HuH-7 (cell line): ENCODE measurements around the gene SLX9.
A peak's percentile ranks its signal among the peaks of the same experiment; 100 is the strongest.

Source experiments
- DNase-seq: peaks from one replicate; pipeline ENCODE4 v3.0.0; 2011; ENCODE audit warnings: low spot score

The SLX9 gene, protein sequence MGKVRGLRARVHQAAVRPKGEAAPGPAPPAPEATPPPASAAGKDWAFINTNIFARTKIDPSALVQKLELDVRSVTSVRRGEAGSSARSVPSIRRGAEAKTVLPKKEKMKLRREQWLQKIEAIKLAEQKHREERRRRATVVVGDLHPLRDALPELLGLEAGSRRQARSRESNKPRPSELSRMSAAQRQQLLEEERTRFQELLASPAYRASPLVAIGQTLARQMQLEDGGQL

DNA sequence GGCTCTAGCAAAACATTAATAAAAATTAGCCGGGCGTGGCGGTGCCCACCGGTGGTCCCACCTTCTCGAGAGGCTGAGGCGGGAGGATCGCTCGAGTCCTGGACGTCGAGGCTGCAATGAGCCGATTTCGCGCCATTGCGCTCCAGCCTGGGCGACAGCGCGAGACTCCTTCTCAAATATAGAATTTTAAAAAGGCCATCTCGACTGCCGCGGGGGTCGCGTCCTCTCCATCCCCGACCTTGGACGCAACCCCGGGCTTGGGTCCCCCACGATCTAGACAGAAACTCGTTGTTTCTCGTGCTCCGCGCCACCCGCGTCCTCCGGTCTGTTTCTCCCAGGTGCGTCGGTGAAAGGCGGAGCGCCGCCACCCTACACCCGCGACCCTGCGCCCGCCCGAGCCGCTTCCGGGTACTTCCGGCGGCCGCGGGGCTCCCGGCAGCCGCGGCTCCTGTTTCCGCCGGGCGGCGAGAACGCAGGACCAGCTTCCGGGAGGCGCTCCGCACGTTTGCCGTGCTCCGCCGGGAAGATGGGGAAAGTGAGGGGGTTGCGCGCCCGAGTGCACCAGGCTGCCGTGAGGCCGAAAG lies at the start of gene SLX9:
Gene SLX9 (plus strand): TSS at position 498 of the 584 bp plus-strand sequence. CDS start 29 bp downstream, at position 527.
- DNase-seq, result peak; percentile 89

DNA sequence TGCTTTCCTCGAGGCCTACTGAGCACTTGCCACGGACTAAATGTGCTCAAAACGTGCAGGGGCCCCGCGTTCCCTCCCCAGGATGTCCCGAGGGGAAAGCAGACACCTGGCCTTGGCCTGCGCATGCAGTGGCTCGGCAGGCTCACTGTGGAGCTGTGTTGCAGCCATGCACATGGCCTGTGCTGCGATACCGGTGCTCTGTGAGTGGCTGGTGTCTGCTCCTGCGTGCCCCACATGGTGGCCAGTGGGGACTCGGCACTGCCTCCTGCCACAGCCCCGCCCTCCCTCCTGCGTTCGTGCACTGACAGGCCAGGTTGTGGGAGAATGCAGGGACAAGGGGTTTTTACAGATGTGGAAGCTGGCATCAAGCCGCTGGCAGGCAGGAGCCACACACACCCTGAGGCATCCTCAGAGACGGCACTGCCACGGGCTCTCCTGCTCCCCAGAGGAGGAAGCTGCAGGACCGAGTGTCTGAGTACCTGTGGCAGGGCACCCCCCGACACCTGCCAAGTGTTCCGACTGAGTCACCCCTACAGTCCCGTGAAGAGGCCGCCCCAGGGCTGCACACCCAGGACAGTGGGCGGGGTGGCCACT lies 49.4 kb upstream of the SLX9 start:
- DNase-seq, result no peak

DNA sequence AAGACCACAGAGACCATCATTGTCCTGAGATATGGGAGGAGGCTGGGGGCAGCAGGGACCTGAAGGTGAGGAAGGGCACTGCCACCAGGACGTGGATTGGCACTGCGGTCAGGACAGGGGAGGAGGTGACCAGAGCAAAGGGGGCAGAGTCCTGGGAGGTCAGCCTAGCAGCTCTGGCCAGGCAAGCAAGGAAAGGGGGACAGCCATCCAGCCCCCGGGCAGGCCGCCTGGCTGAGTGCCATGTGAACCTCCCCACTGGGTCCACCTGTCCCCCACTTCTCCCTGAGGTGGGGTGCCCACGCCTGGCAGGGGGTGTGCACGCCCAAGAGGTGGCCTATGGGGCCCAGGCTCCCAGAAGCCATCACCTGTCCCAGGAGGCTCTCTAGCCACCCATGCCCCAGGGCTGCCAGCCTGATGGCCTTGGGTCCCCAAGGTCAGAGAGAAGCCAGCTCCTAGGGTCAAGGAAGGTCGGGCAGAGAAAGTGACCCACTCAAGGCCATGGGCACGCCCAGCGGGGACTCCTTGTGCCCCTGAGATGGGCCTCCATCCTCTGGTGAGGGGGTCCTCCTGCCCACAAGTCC lies 48.8 kb upstream of the SLX9 start:
- no peak for DNase-seq

DNA sequence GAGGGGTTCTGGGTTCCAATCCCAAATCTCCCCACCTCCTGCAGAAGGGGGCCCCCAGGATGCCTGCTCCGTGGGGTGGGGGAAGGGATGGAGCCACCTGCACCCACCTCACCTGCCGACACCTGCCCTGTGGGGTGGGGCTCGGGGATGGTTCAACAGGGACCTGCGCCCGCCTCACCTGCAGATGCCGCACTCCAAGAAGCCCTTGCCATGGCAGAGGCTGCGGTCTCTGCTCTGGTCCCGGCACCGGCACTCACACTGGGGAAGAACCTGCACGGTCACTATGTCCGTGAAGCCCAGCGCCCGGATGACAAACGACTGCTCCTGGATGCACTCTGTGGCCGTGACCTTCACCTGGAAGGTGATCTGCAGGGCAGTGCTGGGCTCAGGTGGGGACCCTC lies 48.2 kb upstream of the SLX9 start:
- DNase-seq, result no peak

DNA sequence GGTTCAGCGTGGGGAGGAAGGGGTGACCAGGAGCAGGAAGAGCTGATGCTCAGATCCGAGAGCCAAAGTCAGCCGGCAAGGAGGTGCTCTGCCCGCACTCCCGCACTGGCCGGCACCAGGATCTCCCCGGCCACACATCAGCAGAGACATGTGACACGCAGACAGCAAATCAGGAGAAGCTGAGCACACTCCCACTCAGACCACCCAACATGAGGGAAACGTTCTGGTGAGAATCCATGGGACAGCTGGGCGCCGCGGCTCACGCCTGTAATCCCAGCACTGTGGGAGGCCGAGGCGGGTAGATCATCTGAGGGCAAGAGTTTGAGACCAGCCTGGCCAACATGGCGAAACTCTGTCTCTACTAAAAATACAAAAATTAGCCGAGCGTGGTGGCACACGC lies 47.7 kb upstream of the SLX9 start:
- no peak for DNase-seq

DNA sequence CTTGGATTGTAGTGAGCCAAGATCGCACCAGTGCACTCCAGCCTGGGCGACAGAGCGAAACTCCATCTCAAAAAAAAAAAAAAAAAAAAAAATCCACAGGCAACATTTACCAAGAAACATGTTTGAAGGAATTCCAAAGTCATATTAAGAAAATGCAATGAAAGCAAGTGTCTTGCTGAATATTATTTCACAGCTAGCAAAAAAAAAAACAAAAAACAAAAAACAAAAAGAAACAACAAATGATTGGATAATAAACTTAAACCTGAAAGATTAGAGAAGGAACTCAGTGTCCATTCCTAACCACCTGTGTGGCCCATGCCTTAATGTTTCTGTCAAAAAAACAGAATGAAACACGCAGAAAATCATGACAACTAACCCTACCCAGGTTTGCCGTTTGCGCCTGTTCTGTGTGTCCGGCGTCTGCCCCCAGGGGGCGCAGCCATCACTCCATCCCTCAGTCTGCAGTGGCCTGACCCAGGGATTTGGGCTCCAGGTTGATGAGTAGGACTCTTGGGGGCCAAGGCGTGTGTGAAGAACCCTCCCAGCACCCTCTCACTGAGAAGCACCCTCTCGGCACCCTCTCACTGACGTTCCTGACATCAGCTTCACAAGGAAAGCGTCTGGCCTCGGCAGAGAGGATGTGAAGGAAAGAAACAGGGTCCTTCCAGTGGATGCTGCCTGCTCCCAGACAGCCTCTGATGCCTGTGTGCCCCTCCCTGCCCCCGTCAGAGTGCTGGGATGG lies 47.1 kb upstream of the SLX9 start:
- DNase-seq, result peak; percentile 91

DNA sequence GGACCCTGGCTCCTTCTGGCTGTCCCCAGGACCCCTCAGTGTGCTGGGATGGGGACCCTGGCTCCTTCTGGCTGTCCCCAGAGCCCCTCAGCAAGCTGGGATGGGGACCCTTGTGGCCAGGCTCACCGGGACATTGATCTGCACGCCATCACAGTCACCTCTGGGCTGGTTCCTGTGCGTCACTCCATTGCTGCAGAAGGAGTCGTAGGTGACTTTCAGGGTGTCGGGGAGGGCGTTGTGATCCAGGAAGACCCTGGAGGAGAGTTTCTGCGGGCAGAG lies 46.6 kb upstream of the SLX9 start:
- DNase-seq, result no peak

DNA sequence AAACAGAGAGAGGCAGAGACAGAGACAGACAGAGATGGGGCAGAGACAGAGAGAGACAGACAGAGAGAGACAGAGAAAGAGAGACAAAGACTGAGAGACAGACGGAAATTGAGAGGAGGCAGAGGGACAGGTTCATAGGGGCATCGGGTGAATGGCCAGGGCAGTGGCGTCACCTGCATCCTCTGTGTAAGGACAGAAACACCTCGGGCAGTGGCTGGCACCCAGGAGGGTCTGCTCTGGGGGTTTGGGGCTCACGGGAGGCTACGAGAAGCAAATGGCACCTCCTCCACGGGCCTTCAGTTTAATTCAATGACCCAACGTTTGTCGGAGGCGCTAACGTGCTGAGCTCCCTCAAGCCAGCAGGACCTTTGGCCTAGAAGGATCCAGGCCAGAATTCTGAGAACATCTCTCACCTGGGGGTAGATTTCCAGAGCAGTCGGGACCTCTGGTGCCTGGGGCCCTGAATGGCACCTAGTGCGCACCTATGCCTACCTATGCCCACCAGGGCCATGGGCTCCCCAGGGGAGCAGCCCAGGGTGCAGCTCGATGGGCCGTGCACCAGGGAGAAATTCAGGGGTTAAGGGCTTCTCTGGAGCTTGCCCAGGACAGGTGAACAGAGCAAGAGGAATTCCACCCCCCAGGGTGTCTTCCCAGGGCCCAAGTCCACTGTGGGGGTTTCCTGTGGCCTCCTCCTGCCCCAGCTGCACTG lies 45.7 kb upstream of the SLX9 start:
- DNase-seq, result no peak

DNA sequence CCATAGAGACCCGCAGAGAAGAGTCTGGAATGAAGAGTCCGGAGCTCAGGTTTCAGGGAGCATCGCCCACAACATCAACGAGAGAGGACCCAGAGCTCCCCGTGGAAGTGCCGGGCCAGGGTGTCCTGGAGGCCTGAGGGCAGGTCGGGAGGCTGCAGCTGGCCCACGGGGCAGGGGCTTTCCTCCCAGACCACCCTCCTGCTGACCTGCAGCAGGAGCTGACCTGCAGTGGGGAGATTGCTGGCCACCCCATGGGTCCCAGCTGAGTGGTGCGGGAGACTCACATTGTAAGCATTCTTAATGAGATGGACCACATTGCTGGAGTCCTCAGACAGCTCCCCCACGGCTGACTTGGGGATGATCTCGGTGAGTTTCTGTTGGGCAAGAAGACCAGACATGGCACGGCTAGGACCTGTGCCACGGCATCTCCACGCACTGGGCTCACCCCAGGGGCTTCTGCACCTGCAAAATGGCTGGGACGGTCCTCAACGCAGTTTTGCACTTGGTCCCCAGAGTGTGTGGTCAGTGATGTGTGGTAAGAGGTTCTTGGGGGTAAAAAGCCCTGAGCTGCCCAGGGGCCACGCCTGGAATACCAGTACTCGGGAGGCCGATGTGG lies 45.0 kb upstream of the SLX9 start:
- no peak for DNase-seq

DNA sequence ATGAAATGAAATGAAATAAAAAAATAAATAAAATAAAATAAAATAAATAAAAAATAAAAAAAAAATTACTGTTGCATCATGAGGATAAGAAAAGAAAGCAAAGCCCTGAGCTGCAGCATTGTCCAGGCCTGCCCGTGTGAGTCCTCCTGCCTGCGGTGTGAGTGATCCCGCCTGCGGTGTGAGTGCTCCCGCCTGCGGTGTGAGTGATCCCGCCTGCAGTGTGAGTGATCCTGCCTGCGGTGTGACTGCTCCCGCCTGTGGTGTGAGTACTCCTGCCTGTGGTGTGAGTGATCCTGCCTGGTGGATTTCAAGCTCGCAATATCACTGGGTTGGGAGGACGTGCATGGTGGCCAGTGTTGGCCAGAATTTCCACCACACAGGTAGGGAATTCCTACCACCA lies 44.0 kb upstream of the SLX9 start:
- no peak for DNase-seq

DNA sequence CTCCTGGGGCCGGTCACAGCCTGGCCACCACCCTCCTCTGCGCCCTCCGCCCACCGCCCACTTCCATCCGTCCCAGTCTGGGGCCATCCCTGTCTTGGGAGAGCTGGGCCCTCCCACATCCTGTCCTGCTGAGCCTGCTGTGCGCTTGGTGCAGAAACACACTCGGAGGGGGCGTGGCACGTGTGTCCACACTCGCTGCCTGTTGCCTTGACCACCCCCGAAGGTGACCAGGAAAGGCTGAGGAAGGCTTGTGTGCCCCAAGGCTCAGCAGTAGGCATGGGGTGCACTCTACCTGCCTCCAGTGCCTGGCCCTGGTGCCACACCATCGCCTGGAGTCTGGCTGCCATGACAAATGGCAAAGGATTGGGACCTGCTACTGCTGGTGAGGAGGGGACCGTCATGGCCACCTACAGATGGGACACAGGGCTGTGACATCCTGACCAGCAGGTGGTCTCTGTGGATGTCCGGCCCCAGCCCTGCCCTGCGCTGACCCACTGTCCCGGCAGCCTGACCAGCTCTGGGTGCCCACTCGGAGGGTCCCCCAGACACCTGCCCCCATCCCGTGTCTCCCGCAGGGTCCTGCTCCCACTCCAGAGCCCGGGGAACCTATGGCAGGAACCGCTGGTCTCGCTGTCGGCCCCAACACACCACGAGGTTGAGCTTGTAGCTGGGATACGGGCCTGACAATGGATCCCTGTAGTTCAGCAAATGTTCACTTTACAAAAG lies 43.1 kb upstream of the SLX9 start:
- DNase-seq, result no peak

DNA sequence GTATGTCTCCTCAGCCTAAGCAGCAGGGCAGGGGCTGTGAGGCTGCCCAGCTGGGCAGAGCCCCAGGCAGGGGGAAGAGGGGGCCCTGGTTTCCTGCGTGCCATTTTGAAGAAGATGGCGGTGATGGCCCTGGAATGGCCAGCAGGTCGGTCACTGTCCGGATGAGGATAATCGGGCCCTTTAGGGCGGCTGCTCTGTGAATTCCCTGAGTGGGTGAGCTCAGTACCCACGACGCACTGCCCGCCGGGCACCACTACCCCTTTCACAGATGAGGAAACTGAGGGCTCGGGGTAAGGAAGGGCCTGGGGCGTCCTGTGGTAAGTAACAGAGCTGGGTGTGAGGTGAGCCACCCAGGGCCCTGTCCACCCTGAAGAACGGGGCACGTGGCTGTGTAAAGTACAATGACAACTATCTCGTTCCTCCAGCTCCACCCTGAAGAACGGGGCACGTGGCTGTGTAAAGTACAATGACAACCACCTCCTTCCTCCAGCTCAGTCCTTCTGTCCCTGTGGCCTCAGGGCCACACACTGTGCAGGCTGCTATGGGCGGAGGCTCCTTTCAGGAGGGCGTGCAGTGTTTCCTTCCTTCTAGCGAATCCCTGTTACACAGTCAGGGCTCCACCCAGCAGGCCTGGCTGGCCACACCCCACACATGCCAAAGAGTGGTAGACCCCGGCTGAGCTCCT lies 42.4 kb upstream of the SLX9 start:
- DNase-seq, result no peak

DNA sequence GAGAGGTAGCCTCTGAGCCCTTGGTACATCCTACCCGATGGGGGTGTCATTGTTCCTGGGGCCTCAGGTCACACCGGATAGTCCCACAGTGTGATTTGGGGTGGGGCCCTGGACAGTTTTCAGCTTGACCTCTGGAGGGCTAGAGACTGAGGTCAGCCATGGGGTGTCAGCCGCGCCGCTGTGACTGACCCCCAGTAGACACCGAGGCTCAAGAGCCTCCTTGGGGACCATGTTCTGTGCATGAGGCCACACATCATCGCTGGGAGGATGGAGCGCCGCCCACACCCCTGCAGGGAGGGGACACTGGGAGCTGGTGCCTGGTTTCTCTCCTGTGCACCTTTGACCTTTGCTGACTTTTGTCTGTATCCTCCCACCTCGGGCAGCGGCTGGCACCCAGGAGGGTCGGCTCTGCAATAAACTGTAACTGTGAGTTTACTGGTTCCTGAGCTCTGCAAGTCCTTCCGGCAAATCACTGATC lies 41.8 kb upstream of the SLX9 start:
- DNase-seq, result no peak

DNA sequence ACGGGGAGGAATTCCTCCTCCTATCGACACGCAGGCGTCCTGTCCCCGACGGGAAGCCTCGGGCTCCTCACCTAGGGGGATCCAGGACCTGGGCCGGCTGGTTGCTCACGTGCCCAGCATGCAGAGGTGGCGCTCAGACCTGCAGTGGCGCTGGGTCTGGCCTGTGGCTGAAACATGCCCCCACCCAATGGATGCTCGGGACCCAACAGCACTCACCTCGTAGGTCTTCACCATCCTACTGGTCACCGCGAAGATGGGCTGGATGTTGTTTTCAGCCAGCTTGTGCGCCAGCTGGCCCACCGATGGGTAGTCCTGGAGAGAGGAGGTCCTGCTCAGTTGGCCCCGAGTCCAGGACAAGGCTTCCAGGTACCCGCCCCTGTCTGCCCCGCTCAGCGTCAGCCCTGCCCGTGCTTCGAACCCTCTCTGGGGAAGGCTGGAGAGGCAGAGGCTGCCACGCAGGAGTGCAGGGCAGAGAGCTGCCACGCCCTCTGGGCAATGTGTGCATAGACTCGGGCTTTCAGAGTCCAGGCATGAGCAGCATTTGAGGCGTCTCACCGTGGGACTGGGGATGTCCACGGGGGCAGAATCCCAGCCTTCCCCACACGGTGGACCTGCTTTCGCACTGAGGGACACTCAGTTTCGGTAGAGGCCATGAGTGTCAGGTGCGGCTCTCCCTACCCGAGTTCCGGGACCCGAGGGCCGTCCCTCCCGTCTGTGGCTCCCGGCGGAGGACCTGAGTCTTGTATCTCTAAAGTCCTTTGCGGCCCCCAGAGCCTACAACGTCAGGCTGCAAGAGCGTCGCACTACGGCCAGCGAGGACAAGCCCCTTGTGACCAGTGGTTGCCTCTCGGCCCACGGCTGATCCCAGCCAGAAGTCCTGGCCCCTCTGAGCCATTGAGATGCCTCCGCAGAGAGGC lies 40.7 kb upstream of the SLX9 start:
- no peak for DNase-seq

DNA sequence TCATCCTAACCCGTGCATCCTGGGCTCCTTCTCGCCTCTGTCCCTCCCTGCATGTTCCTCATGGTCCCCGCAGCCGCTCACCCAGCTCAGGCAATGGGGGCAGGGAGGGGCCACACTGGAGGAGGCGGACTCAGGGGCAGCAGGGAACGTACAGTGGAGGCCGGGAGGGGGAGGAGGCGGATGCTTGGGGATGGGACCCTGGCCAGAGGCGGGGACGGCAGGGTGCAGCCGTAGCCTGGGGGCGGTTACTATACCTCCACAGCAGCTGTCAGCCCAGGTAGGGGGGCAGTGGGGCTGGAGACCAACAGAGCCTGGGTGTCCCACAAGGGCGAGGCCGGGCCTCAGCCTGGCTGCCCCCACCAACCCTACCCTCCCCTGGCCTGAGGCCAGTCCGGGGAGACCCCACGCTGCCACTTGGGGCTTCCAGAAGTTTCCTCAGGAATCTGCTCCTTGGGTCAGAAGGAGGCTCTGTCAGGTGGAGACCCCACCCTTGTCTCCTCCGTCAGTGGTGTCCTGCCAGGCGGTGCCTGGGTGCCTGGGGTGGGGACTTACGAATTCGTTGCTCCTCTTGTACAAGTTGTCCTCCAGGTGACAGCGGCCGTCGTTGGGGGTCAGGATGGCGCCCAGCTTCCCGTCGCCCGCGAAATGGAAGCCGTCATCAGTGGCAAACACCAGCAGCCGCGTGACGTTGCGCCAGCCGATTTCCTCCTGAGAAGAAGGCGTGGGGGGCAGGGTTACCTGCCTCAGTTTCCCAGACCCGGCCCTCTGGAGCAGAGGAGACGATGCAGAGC lies 39.9 kb upstream of the SLX9 start:
- DNase-seq, result no peak

DNA sequence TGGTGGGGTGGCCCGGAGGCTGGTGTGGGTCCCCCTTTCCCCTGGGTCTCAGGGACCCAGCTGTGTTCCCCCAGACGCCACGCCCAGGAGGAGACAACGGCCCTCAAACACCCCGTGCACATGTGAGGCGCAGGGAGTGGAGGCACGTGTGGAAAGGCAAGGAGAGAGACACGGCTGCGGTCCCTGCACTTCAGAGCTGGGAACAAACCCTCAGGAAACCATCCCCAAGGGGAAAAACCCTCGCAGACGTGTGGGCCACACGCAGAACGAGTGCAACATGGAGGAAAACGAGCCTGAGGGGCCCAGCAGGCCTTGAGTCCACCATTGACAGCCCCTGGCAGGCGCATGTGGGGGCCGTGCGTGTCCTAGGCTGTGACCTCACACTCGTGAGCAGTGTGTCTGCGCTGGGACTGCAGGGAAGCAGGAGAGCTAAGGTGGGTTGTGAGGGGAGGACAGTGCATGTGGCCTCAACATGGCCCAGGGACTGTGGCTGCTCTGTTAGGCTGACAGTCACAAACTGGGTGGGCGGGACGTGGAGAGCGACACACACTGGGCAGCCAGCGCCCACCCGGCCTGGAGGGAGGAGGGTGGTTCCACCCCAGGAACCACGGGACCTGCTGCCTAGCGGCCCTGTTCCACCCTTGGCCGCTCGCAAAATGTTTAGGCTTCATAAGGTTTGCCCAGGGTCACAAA lies 39.1 kb upstream of the SLX9 start:
- DNase-seq, result no peak

DNA sequence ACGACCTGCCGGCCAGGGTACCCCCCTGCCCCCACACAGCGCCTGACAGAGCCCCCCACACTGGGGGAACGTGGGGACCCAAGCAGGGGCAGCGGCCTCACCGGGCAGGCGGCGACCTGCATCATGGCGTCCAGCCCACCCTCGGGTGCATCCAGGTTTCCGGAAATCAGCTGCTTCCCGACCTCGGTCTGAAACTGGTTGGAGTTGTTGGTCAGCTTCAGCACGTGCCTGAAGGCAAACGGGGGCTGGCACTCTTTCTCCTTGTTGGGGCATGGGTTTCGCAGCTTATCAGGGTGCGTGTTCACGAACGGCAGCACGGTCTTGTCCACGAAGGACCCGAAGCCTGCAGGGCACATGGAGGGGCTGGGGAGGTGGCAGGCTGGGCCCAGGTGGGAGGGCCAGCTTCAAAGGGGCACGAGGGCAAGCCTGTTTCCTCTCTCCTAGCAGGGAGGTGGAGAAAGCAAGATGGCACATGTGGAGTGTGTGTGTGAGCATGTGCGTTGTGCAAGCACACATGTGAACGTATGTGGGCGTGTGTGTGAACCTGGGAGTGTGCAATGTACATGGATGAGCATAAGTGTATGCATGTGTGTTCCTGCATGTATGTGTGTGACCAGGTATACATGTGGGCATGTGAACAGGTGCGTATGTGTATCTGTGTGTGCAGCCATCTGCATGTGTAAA lies 38.3 kb upstream of the SLX9 start:
- DNase-seq, result no peak
